Measurements from ENCODE around the gene NPBWR2. TPM values are rescaled to one million over a fixed set of nuclear protein-coding genes. Genes with fewer than 3 reads are reported as not detected.

The NPBWR2 gene
- polyA plus RNA-seq, 1 donor from 2014 or later = not detected

GRCh38 chr20:64099880-64100565, 7.3 kb downstream of the NPBWR2 start:
- H4K20me1 ChIP-seq (ENCODE audit: insufficient read depth) = no peaks in the 10 kb centered on the region
- no peaks in the 10 kb centered on the region for H3K27me3 ChIP-seq (ENCODE audit: insufficient read depth, low read depth, low read length)
- no peak overlapping the region for H3K4me2 ChIP-seq (ENCODE audit: low read length)
- no peak overlapping the region for H3K4me3 ChIP-seq (ENCODE audit: low read length)
- no peak for TF ChIP-seq CTCF (IDR thresholded peaks at IDR 0.05; ENCODE audit: poor library complexity, severe bottlenecking)
- no peak for TF ChIP-seq SMC3 (conservative IDR thresholded peaks at IDR 0.05; ENCODE audit: poor library complexity)
- no peak for TF ChIP-seq EZH2 (IDR thresholded peaks at IDR 0.05; ENCODE audit: borderline replicate concordance, insufficient read depth, low read length, poor library complexity, severe bottlenecking)
- no peak for TF ChIP-seq RAD21 (conservative IDR thresholded peaks at IDR 0.05)
- TF ChIP-seq MXI1 (conservative IDR thresholded peaks at IDR 0.05; ENCODE audit: poor library complexity, severe bottlenecking) = no peak
- TF ChIP-seq REST (IDR thresholded peaks at IDR 0.05; ENCODE audit: borderline replicate concordance) = no peak
- TF ChIP-seq POLR2AphosphoS5 (IDR thresholded peaks at IDR 0.05) = no peak
- no peak for TF ChIP-seq EP300 (conservative IDR thresholded peaks at IDR 0.05; ENCODE audit: poor library complexity, severe bottlenecking)
- no peak for TF ChIP-seq TAF1 (IDR thresholded peaks at IDR 0.05; ENCODE audit: low read depth)
- no peak overlapping the region for H3K9ac ChIP-seq (ENCODE audit: low read length)
- H3F3A ChIP-seq (ENCODE audit: insufficient read depth, low read length, poor library complexity, severe bottlenecking) = no peaks in the 10 kb centered on the region
- H3K9me3 ChIP-seq (ENCODE audit: low read length) = no peaks in the 10 kb centered on the region
- no peaks in the 10 kb centered on the region for H3K36me3 ChIP-seq (ENCODE audit: insufficient read depth, low read length)
- no peaks in the 10 kb centered on the region for H3K9me2 ChIP-seq (ENCODE audit: insufficient read depth, low read length)
- H2AFZ ChIP-seq (ENCODE audit: low read depth, low read length) = no peak overlapping the region
- H3K79me2 ChIP-seq (replicated peaks; ENCODE audit: insufficient read depth, low read length) = no peaks in the 10 kb centered on the region
- H3K27ac ChIP-seq (ENCODE audit: low read length) = no peak overlapping the region

- Histone ChIP-seq H3K9me3 (ENCODE audit: low read length) (no peaks in the 10 kb centered on the region), H3K79me2 (replicated peaks; ENCODE audit: insufficient read depth, low read length) (no peaks in the 10 kb centered on the region), H3K27ac (ENCODE audit: low read length) (no peak overlapping the region), H3K9me2 (ENCODE audit: insufficient read depth, low read length) (no peaks in the 10 kb centered on the region), H3F3A (ENCODE audit: insufficient read depth, low read length, poor library complexity, severe bottlenecking) (no peaks in the 10 kb centered on the region), H3K4me3 (ENCODE audit: low read length) (no peak overlapping the region), H3K4me2 (ENCODE audit: low read length) (no peak overlapping the region), H2AFZ (ENCODE audit: low read depth, low read length) (no peak overlapping the region), H4K20me1 (ENCODE audit: insufficient read depth) (no peaks in the 10 kb centered on the region), H3K9ac (ENCODE audit: low read length) (no peak overlapping the region), H3K27me3 (ENCODE audit: insufficient read depth, low read depth, low read length) (no peaks in the 10 kb centered on the region), H3K36me3 (ENCODE audit: insufficient read depth, low read length) (no peaks in the 10 kb centered on the region)
- no peak for TF ChIP-seq SMC3 (conservative IDR thresholded peaks at IDR 0.05; ENCODE audit: poor library complexity)
- TF ChIP-seq EP300 (conservative IDR thresholded peaks at IDR 0.05; ENCODE audit: poor library complexity, severe bottlenecking) = no peak
- no peak for TF ChIP-seq CTCF (IDR thresholded peaks at IDR 0.05; ENCODE audit: poor library complexity, severe bottlenecking)
- no peak for TF ChIP-seq MXI1 (conservative IDR thresholded peaks at IDR 0.05; ENCODE audit: poor library complexity, severe bottlenecking)
- TF ChIP-seq POLR2AphosphoS5 (IDR thresholded peaks at IDR 0.05) = no peak
- no peak for TF ChIP-seq REST (IDR thresholded peaks at IDR 0.05; ENCODE audit: borderline replicate concordance)
- TF ChIP-seq EZH2 (IDR thresholded peaks at IDR 0.05; ENCODE audit: borderline replicate concordance, insufficient read depth, low read length, poor library complexity, severe bottlenecking) = no peak
- no peak for TF ChIP-seq TAF1 (IDR thresholded peaks at IDR 0.05; ENCODE audit: low read depth)
- no peak for TF ChIP-seq RAD21 (conservative IDR thresholded peaks at IDR 0.05)
Measured at GRCh38 chr20:64099086-64099786, 8.1 kb downstream of the NPBWR2 start.

All from neural cell (in vitro differentiated cells).